Measurements from ENCODE around the gene TEX54.

DNA sequence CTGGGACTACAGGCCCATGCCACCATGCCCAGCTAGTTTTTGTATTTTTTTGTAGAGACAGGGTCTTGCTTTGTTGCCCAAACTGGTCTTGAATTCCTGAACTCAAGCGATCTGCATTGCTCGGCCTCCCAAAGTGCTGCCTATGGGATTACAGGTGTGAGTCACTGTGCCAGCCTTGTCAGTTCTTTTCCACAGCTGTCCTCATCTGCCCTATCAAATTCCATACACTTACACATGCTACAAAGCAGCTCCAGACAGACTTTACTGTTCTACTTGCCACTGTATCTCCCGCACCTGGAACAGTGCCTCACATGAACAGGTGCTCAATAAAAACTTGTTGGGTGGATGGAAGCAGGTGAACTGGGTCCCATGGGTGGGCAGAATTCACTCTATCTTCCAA, 9.0 kb downstream of the TEX54 start:
- TF ChIP-seq, protein P1, sequence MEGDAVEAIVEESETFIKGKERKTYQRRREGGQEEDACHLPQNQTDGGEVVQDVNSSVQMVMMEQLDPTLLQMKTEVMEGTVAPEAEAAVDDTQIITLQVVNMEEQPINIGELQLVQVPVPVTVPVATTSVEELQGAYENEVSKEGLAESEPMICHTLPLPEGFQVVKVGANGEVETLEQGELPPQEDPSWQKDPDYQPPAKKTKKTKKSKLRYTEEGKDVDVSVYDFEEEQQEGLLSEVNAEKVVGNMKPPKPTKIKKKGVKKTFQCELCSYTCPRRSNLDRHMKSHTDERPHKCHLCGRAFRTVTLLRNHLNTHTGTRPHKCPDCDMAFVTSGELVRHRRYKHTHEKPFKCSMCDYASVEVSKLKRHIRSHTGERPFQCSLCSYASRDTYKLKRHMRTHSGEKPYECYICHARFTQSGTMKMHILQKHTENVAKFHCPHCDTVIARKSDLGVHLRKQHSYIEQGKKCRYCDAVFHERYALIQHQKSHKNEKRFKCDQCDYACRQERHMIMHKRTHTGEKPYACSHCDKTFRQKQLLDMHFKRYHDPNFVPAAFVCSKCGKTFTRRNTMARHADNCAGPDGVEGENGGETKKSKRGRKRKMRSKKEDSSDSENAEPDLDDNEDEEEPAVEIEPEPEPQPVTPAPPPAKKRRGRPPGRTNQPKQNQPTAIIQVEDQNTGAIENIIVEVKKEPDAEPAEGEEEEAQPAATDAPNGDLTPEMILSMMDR (IDR thresholded peaks at IDR 0.05) = no peak
- no peak for TF ChIP-seq POLR2A (IDR thresholded peaks at IDR 0.05; ENCODE audit: low read length)
- TF ChIP-seq, protein P2, sequence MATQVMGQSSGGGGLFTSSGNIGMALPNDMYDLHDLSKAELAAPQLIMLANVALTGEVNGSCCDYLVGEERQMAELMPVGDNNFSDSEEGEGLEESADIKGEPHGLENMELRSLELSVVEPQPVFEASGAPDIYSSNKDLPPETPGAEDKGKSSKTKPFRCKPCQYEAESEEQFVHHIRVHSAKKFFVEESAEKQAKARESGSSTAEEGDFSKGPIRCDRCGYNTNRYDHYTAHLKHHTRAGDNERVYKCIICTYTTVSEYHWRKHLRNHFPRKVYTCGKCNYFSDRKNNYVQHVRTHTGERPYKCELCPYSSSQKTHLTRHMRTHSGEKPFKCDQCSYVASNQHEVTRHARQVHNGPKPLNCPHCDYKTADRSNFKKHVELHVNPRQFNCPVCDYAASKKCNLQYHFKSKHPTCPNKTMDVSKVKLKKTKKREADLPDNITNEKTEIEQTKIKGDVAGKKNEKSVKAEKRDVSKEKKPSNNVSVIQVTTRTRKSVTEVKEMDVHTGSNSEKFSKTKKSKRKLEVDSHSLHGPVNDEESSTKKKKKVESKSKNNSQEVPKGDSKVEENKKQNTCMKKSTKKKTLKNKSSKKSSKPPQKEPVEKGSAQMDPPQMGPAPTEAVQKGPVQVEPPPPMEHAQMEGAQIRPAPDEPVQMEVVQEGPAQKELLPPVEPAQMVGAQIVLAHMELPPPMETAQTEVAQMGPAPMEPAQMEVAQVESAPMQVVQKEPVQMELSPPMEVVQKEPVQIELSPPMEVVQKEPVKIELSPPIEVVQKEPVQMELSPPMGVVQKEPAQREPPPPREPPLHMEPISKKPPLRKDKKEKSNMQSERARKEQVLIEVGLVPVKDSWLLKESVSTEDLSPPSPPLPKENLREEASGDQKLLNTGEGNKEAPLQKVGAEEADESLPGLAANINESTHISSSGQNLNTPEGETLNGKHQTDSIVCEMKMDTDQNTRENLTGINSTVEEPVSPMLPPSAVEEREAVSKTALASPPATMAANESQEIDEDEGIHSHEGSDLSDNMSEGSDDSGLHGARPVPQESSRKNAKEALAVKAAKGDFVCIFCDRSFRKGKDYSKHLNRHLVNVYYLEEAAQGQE (IDR thresholded peaks at IDR 0.05) = no peak
- TF ChIP-seq RFX5 (IDR thresholded peaks at IDR 0.05) = no peak
- TF ChIP-seq, protein P3, sequence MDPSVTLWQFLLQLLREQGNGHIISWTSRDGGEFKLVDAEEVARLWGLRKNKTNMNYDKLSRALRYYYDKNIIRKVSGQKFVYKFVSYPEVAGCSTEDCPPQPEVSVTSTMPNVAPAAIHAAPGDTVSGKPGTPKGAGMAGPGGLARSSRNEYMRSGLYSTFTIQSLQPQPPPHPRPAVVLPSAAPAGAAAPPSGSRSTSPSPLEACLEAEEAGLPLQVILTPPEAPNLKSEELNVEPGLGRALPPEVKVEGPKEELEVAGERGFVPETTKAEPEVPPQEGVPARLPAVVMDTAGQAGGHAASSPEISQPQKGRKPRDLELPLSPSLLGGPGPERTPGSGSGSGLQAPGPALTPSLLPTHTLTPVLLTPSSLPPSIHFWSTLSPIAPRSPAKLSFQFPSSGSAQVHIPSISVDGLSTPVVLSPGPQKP (IDR thresholded peaks at IDR 0.05; ENCODE audit: low read depth, low read length) = no peak
- TF ChIP-seq, protein P4, sequence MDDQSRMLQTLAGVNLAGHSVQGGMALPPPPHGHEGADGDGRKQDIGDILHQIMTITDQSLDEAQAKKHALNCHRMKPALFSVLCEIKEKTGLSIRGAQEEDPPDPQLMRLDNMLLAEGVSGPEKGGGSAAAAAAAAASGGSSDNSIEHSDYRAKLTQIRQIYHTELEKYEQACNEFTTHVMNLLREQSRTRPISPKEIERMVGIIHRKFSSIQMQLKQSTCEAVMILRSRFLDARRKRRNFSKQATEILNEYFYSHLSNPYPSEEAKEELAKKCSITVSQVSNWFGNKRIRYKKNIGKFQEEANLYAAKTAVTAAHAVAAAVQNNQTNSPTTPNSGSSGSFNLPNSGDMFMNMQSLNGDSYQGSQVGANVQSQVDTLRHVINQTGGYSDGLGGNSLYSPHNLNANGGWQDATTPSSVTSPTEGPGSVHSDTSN (IDR thresholded peaks at IDR 0.05) = no peak
- TF ChIP-seq SMC3 (IDR thresholded peaks at IDR 0.05) = no peak
- no peak for TF ChIP-seq NFE2L2 (conservative IDR thresholded peaks at IDR 0.05; ENCODE audit: low read length)
- no peak for TF ChIP-seq GATA3 (IDR thresholded peaks at IDR 0.05; ENCODE audit: borderline replicate concordance)
- TF ChIP-seq JUNB (IDR thresholded peaks at IDR 0.05) = no peak
- no peak for TF ChIP-seq ZSCAN20 (CRISPR knock-in tag; IDR thresholded peaks at IDR 0.05)
